ENCODE results near the gene SUPT4H1.

SUPT4H1 gene

GRCh38 chr17:58394534-58395223, 42.7 kb upstream of the SUPT4H1 start:
- H3K4me3 ChIP-seq (ENCODE audit: control insufficient read depth, low read depth, low read length) = no peak overlapping the region
- TF ChIP-seq CTCF (IDR thresholded peaks at IDR 0.05; ENCODE audit: control insufficient read depth, insufficient read depth, low read depth, low read length, missing control alignments) = no peak
- DNase-seq (ENCODE audit: low read depth) = no peak

GRCh38 chr17:58391302-58391984, 39.4 kb upstream of the SUPT4H1 start:
- H3K4me3 ChIP-seq (ENCODE audit: control insufficient read depth, low read depth, low read length) = no peak overlapping the region
- DNase-seq (ENCODE audit: low read depth) = no peak
- no peak for TF ChIP-seq CTCF (IDR thresholded peaks at IDR 0.05; ENCODE audit: control insufficient read depth, insufficient read depth, low read depth, low read length, missing control alignments)

GRCh38 chr17:58390884-58391283, 38.9 kb upstream of the SUPT4H1 start:
- no peak for DNase-seq (ENCODE audit: low read depth)

GRCh38 chr17:58388302-58389190, 36.5 kb upstream of the SUPT4H1 start:
- DNase-seq (ENCODE audit: low read depth) = no peak
- no peak for TF ChIP-seq CTCF (IDR thresholded peaks at IDR 0.05; ENCODE audit: control insufficient read depth, insufficient read depth, low read depth, low read length, missing control alignments)
- no peak overlapping the region for H3K4me3 ChIP-seq (ENCODE audit: control insufficient read depth, low read depth, low read length)

More at GRCh38 chr17:58390884-58391283, 38.9 kb upstream of the SUPT4H1 start:
- no peak for TF ChIP-seq CTCF (IDR thresholded peaks at IDR 0.05; ENCODE audit: control insufficient read depth, insufficient read depth, low read depth, low read length, missing control alignments)
- no peak overlapping the region for H3K4me3 ChIP-seq (ENCODE audit: control insufficient read depth, low read depth, low read length)

GRCh38 chr17:58387834-58388233, 35.8 kb upstream of the SUPT4H1 start:
- no peak for DNase-seq (ENCODE audit: low read depth)
- no peak for TF ChIP-seq CTCF (IDR thresholded peaks at IDR 0.05; ENCODE audit: control insufficient read depth, insufficient read depth, low read depth, low read length, missing control alignments)
- H3K4me3 ChIP-seq (ENCODE audit: control insufficient read depth, low read depth, low read length) = no peak overlapping the region

- TF ChIP-seq CTCF (IDR thresholded peaks at IDR 0.05; ENCODE audit: control insufficient read depth, insufficient read depth, low read depth, low read length, missing control alignments) = no peak
- H3K4me3 ChIP-seq (ENCODE audit: control insufficient read depth, low read depth, low read length) = no peak overlapping the region
- DNase-seq (ENCODE audit: low read depth) = no peak
Measured at GRCh38 chr17:58386708-58387107, 34.7 kb upstream of the SUPT4H1 start.
